Activated T-cell treated with anti-CD3 and anti-CD28 coated beads, Interleukin-2, amount 50 U/mL, for 1 hour (primary cell): ENCODE data around the gene UBTF.

Source experiments
- DNase-seq: peaks from one replicate; pipeline ENCODE4 v3.0.0-alpha.2; 2020

Gene UBTF

DNA sequence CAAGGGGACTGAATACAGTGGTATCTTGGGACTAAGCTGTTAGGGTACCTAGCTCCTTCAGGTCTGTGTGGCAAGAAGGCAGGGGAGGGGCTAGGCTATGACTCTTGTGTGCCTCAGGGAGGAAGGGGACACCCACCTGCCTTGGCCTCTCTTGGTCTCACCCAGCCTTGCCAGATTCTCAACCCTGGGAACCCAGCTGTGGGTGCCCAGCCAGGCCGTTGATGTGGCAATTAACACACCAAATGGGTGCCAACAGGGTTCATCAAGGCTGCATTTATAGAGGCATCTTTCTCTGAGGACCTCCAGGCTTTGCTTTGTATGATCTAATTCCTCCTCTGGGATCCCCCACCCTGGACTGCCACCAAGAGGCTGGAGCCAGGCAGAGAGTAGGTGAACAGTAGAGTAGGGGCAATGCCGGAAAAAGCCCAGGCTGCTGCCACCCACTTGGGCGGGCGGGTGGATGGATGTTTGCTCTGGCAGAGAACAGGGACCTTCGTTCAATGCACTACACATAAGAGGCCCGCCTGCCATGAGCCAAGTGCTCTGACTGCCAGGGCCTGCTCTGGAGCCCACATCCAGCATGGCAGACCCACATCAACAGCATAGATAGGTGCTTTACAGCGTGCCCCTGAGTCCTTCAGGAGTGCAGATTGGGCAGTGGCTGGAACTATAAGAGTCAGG is 52.2 kb downstream of the UBTF start:
- DNase-seq = no peak

DNA sequence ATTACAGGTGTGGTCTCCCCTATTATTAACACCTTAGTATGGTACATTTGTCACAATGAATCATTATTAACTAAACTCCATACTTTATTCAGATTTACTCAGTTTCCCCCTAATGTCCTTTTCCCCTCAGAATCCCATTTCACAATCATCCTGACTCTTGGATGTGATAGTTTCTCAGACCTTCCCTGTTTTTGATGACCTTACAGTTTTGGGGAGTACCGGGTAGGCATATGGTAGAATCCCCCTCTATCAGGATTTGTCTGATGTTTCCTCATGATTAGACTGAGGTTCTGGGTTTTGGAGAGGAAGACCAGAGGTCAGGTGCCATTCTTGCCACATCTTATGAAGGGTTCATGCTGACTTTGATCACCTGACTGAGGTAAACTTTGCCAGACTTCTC is 55.0 kb downstream of the UBTF start:
- DNase-seq = no peak

DNA sequence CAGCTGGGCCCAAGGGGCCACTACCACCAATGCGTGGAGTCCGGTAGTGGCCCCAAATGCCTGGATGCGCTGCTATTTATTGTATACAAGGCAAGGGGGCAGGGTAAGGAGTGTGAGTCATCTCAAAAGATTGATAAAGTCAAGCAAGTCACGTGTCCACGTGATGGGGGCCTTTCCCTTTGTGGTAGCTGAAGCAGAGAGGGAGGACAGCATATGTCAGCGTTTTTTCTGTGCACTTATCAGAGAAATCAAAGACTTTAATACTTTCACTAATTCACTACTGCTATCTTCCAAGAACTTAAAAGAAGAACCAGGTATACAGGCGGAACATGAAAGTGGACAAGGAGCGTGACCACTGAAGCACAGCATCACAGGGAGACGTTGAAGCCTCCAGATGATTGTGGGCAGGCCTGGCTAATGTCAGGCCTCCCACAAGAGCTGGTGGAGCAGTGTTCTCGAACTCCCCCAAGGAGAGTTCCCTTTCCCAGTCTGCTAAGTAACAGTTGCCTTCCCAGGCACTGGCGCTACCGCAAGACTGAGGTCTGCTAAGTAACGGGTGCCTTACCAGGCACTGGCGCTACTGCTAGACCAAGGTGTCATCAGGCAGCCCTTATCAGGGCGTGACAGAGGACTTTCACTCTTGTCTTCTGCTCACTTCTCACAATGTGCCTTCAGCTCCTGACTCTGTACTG is 59.8 kb downstream of the UBTF start:
- no peak for DNase-seq

DNA sequence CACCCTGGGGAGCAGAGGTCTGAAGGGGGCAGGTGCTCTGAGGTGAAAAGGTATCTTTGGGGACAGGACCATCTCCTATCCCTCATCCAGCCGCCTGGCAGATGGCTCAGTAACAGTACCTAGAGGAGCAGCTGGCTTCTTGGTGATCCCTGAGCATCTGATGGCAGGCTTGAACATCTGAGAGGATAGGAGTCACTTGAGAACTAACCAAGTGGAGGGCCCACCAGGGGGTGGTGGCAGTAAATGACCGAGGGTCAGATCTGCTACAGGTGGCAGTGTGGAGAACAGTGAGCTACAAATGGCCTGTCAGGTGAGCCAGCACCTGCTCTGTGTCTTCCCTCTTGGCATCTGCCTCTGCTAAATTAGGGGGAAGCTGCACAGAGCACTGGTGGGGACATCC is 64.0 kb downstream of the UBTF start:
- no peak for DNase-seq
